Liver (tissue), 9 donors: Measurements from ENCODE around the gene GLRX. TPM values are rescaled to one million over a fixed set of nuclear protein-coding genes. Genes with fewer than 3 reads are reported as not detected.

Source experiments
- DNase-seq: peaks from one replicate; pipeline ENCODE4 v3.0.0-alpha.2; 2017; ENCODE audit warnings: low spot score
- H3K27ac ChIP-seq, 2 donors: one replicate each; pipeline ENCODE4 v1.7.0; 2013; ENCODE audit warnings: inconsistent platforms in 2 of 2, low read length in 2 of 2, control low read depth in 1 of 2, low read depth in 1 of 2, mild to moderate bottlenecking in 1 of 2
- H3K27me3 ChIP-seq, 4 donors: one replicate each; pipeline versions ENCODE4 v1.6.1 to v1.7.0; 2013; ENCODE audit warnings: low read length in 3 of 4, inconsistent platforms in 1 of 4, mild to moderate bottlenecking in 1 of 4, moderate library complexity in 1 of 4; ENCODE audit not compliant: control insufficient read depth in 4 of 4, insufficient read depth in 4 of 4
- H3K36me3 ChIP-seq, 4 donors: one replicate each; pipeline versions ENCODE4 v1.6.1 to v1.7.0; 2013; ENCODE audit warnings: low read length in 3 of 4, mild to moderate bottlenecking in 3 of 4, low read depth in 1 of 4, moderate library complexity in 1 of 4; ENCODE audit not compliant: control insufficient read depth in 4 of 4, insufficient read depth in 3 of 4
- H3K4me1 ChIP-seq, 4 donors: one replicate each; pipeline versions ENCODE4 v1.6.1 to v1.7.0; 2013; ENCODE audit warnings: low read length in 3 of 4, mild to moderate bottlenecking in 3 of 4, moderate library complexity in 1 of 4; ENCODE audit not compliant: control insufficient read depth in 4 of 4, insufficient read depth in 4 of 4
- H3K4me3 ChIP-seq, 3 donors: one replicate each; pipeline versions ENCODE4 v1.6.1 to v1.7.0; 2013; ENCODE audit warnings: low read length in 3 of 3, control low read depth in 1 of 3, low read depth in 1 of 3, mild to moderate bottlenecking in 1 of 3
- H3K9ac ChIP-seq, 2 donors: one replicate each; pipeline ENCODE4 v1.7.0; 2013; ENCODE audit warnings: low read length in 2 of 2, mild to moderate bottlenecking in 2 of 2, moderate library complexity in 2 of 2, control low read depth in 1 of 2, low read depth in 1 of 2
- H3K9me3 ChIP-seq, 4 donors: one replicate each; pipeline versions ENCODE4 v1.6.1 to v1.7.0; 2013; ENCODE audit warnings: low read length in 3 of 4; ENCODE audit not compliant: control insufficient read depth in 4 of 4
- ATF3 ChIP-seq: IDR thresholded peaks from 2 replicates; pipeline ENCODE4 v1.6.1; 2016; ENCODE audit warnings: antibody characterized with exemption
- CTCF ChIP-seq: fragments of 150-350 bp; IDR thresholded peaks from 2 replicates; pipeline ENCODE4 v1.5.1; 2017; ENCODE audit warnings: improper control_type of control experiment, low read depth, low read length; ENCODE audit not compliant: missing input control
- EGR1 ChIP-seq, 2 donors: IDR thresholded peaks; 2 replicates each; pipeline ENCODE4 v1.6.1; 2016 to 2018; ENCODE audit warnings: antibody characterized with exemption in 2 of 2, low read depth in 2 of 2
- FOXA2 ChIP-seq: IDR thresholded peaks from 2 replicates; pipeline ENCODE4 v1.6.1; 2016; ENCODE audit warnings: antibody characterized with exemption
- HNF4G ChIP-seq: IDR thresholded peaks from 2 replicates; pipeline ENCODE4 v1.6.1; 2016; ENCODE audit warnings: antibody characterized with exemption
- JUND ChIP-seq, 2 donors: IDR thresholded peaks; 2 replicates each; pipeline ENCODE4 v1.6.1; 2016; ENCODE audit warnings: antibody characterized with exemption in 2 of 2
- MAX ChIP-seq: IDR thresholded peaks from 2 replicates; pipeline ENCODE4 v1.6.1; 2016; ENCODE audit warnings: antibody characterized with exemption
- NR2F2 ChIP-seq: IDR thresholded peaks from 2 replicates; pipeline ENCODE4 v1.6.1; 2016; ENCODE audit warnings: antibody characterized with exemption
- REST ChIP-seq: IDR thresholded peaks from 2 replicates; pipeline ENCODE4 v1.6.1; 2016; ENCODE audit warnings: antibody characterized with exemption, mild to moderate bottlenecking
- RXRA ChIP-seq, 2 donors: IDR thresholded peaks; 2 replicates each; pipeline ENCODE4 v1.6.1; 2017 to 2018; ENCODE audit warnings: antibody characterized with exemption in 2 of 2, mild to moderate bottlenecking in 1 of 2
- SP1 ChIP-seq: IDR thresholded peaks from 2 replicates; pipeline ENCODE4 v1.6.1; 2018; ENCODE audit warnings: antibody characterized with exemption, mild to moderate bottlenecking
- TAF1 ChIP-seq: conservative IDR thresholded peaks from 2 replicates; pipeline ENCODE4 v1.6.1; 2016; ENCODE audit warnings: antibody characterized with exemption, mild to moderate bottlenecking
- YY1 ChIP-seq: IDR thresholded peaks from 2 replicates; pipeline ENCODE4 v1.6.1; 2016; ENCODE audit warnings: antibody characterized with exemption, mild to moderate bottlenecking
- ZBTB33 ChIP-seq: IDR thresholded peaks from 2 replicates; pipeline ENCODE4 v1.6.1; 2016; ENCODE audit warnings: antibody characterized with exemption
- WGBS: extraction: QIAGEN DNeasy Blood & Tissue Kit; methylation state at CpG from one replicate; pipeline ENCODE4 v1.1.7; 2013; 5-methylcytosine and 5-hydroxymethylcytosine counted together
- polyA plus RNA-seq, 2 donors: library from polyadenylated mRNA; stranded (reverse) in 1 of 2; unstranded in 1 of 2; fragments of 200-250 nt in 1 of 2; fragments of >200 nt in 1 of 2; fragmentation: Nextera tagmentation in 1 of 2; extraction: Ambion mirVana in 1 of 2; gene quantifications; one replicate each; pipeline versions ENCODE4 v1.2.1 to v1.2.3, GENCODE V29; 2013 to 2015
- total RNA-seq, 2 donors: library from RNA; depleted of rRNA; stranded (reverse); fragments of >200 nt; gene quantifications; one replicate each; pipeline ENCODE4 v1.2.3, GENCODE V29; 2014
- donor health status: healthy.
- donor health status: healthy.
- donor health status: healthy.
- donor health status: healthy.
- donor health status: healthy.

The GLRX gene
- total and polyA plus RNA-seq, 4 donors, result 48.2 to 187 (median 107) TPM

- Histone ChIP-seq H3K9ac (no peak overlapping the region), H3K4me3 (no peak overlapping the region), H3K36me3 (peaks cover 0 to 5% (median 0%) of the 10 kb centered on the region in 4 donors), H3K9me3 (no peaks in the 10 kb centered on the region), H3K4me1 (peaks cover 1 to 25% (median 9%) of the 10 kb centered on the region in 4 donors), H3K27me3 (no peaks in the 10 kb centered on the region), H3K27ac (no peak overlapping the region)
- TF ChIP-seq MAX (no peak), JUND (IDR thresholded peaks at IDR 0.05) (no peak), YY1 (no peak), ZBTB33 (no peak), EGR1 (IDR thresholded peaks at IDR 0.05; ENCODE audit: low read depth in 2 of 2) (no peak), SP1 (no peak), TAF1 (no peak), HNF4G (no peak)
- DNase-seq, result no peak
- 89% methylated on average over 9 of the region's 9 CpGs for WGBS
Observed at GRCh38 chr5:95768731-95769130, 53.8 kb downstream of the GLRX start.

GRCh38 chr5:95763941-95764340 lies 58.6 kb downstream of the GLRX start:
- TF ChIP-seq TAF1, result no peak
- TF ChIP-seq REST, result no peak
- no peak for TF ChIP-seq SP1
- no peak for TF ChIP-seq ATF3
- no peak for TF ChIP-seq FOXA2
- no peak for TF ChIP-seq ZBTB33
- TF ChIP-seq CTCF, result no peak
- TF ChIP-seq NR2F2, result no peak
- no peak for TF ChIP-seq RXRA (IDR thresholded peaks at IDR 0.05)
- Histone ChIP-seq H3K9me3 (no peaks in the 10 kb centered on the region), H3K27me3 (no peaks in the 10 kb centered on the region), H3K36me3 (peaks cover 0 to 2% (median 0%) of the 10 kb centered on the region in 4 donors), H3K4me3 (no peak overlapping the region), H3K27ac (no peak overlapping the region), H3K9ac (no peak overlapping the region), H3K4me1 (peaks cover 10 to 27% (median 26%) of the 10 kb centered on the region in 4 donors)
- no peak for DNase-seq
- WGBS, result 96% methylated on average over 6 of the region's 6 CpGs

Other genes with a start within 250 kb of the GLRX start
- gene GPR150, start 202.6 kb downstream of the GLRX start, total RNA-seq, result under 1 TPM in 1 of 2 donors, not detected in 1; 0.08 TPM
- gene GPR150, start 202.6 kb downstream of the GLRX start, polyA plus RNA-seq, result under 1 TPM; 0.07 to 0.17 TPM
- 10 to 100 TPM in 1 of 2 donors, 1 to 10 TPM in 1; 1.1 to 98.0 TPM for gene RFESD, start 175.9 kb downstream of the GLRX start, total RNA-seq
- gene RFESD, start 175.9 kb downstream of the GLRX start, polyA plus RNA-seq, result 1 to 10 TPM; 1.1 to 1.8 TPM
- gene SPATA9, start 139.7 kb downstream of the GLRX start, total RNA-seq, result under 1 TPM in 1 of 2 donors, not detected in 1; 0.28 TPM
- gene SPATA9, start 139.7 kb downstream of the GLRX start, polyA plus RNA-seq, result under 1 TPM in 1 of 2 donors, not detected in 1; 0.49 TPM
- gene RHOBTB3, start 91.4 kb downstream of the GLRX start, total RNA-seq, result 10 to 100 TPM; 43.3 to 59.8 TPM
- 10 to 100 TPM; 10.5 to 36.2 TPM for gene RHOBTB3, start 91.4 kb downstream of the GLRX start, polyA plus RNA-seq
- 10 to 100 TPM; 53.9 to 64.5 TPM for gene ELL2, start 139.1 kb upstream of the GLRX start, total RNA-seq
- gene ELL2, start 139.1 kb upstream of the GLRX start, polyA plus RNA-seq, result 10 to 100 TPM; 21.0 to 37.9 TPM